Measurements from ENCODE around the gene LMO3. TPM values are rescaled to one million over a fixed set of nuclear protein-coding genes. Genes with fewer than 3 reads are reported as not detected.

The LMO3 gene
- 11.2 and 16.4 TPM in 2 replicates for total RNA-seq

DNA sequence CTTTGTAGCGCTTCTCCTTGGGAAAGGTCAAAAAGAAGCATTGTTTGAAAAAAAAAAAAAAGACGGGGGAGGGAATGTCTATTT lies at the start of gene LMO3:
LMO3 (minus strand) TSS at position 46 of the 84 bp plus-strand sequence. CDS start 5,302 bp downstream, outside the sequence.

